Natural killer cell treated with Interleukin-12 subunit alpha and Interleukin-12 subunit beta and Interleukin-15 and Interleukin-18, amount 100 ng/mL, for 72 hours (primary cell): Measurements from ENCODE around the gene GC. TPM values are rescaled to one million over a fixed set of nuclear protein-coding genes. Genes with fewer than 3 reads are reported as not detected.
"Not testable (repeated sequence)": the region's sequence is repeated elsewhere in the genome, so short reads cannot be mapped to it uniquely, and the experiment has no call there.

ENCODE experiments used
- ATAC-seq, 2 donors: fragments of 150-1000 bp; cut with Tn5 transposase in 1 of 2; sonication (Bioruptor Pico), chemical (Tn5 transposase) in 1 of 2; 2 replicates each; pipeline ENCODE4 v1.10.0; 2021
- DNase-seq: peaks from one replicate; pipeline ENCODE4 v3.0.0; 2022; ENCODE audit warnings: low spot score
- H3K27ac Mint-ChIP-seq, 2 donors: 1 replicate in 1 of 2; 2 replicates in 1 of 2; pipeline ENCODE4 v1.8.0; 2022; ENCODE audit warnings: mixed read lengths in 2 of 2, mild to moderate bottlenecking in 1 of 2, moderate library complexity in 1 of 2
- H3K27me3 Mint-ChIP-seq, 2 donors: 1 replicate in 1 of 2; 2 replicates in 1 of 2; pipeline ENCODE4 v1.8.0; 2022; ENCODE audit warnings: mixed read lengths in 2 of 2
- H3K36me3 Mint-ChIP-seq: one replicate; pipeline ENCODE4 v1.8.0; 2022; ENCODE audit warnings: mixed read lengths
- H3K4me1 Mint-ChIP-seq, 2 donors: 1 replicate in 1 of 2; 2 replicates in 1 of 2; pipeline ENCODE4 v1.8.0; 2022; ENCODE audit warnings: low read depth in 2 of 2, mixed read lengths in 2 of 2, mild to moderate bottlenecking in 1 of 2
- H3K4me3 Mint-ChIP-seq: one replicate; pipeline ENCODE4 v1.8.0; 2022; ENCODE audit warnings: mixed read lengths
- H3K9me3 Mint-ChIP-seq: 2 replicates; pipeline ENCODE4 v1.8.0; 2022; ENCODE audit warnings: mixed read lengths
- total RNA-seq, 2 donors: library from RNA; stranded (reverse); gene quantifications; one replicate each; pipeline ENCODE4 v1.2.3, GENCODE V29; 2022

GC gene
- total RNA-seq, 2 donors from 2014 or later: not detected

GRCh38 chr4:71738782-71739181, 45.1 kb downstream of the GC start:
- not testable (repeated sequence) for H3K9me3 Mint-ChIP-seq, H3K36me3 Mint-ChIP-seq

DNA sequence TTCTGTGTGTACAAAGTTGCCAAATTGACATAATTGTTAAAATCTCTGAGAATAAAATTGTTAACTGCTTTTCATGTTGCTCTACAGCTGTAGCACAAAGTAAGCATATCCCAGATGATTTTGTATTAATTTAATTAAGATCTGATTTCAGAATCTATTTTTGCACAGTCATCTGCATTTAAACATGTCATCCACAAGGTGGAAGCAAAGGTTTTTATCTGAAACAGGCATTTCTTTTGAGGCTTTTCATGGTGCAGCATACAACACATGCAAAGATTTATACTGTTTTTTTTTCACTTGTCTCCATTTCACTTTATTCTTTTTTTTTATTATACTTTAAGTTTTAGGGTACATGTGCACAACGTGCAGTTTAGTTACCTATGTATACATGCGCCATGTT, 51.2 kb downstream of the GC start:
- H3K36me3 Mint-ChIP-seq: no peaks in the 10 kb centered on the region
- ATAC-seq: no peak
- DNase-seq: no peak
- H3K9me3 Mint-ChIP-seq: no peaks in the 10 kb centered on the region
- H3K4me1 Mint-ChIP-seq: no peaks in the 10 kb centered on the region
- H3K4me3 Mint-ChIP-seq: no peak overlapping the region
- no peak overlapping the region for H3K27ac Mint-ChIP-seq
- H3K27me3 Mint-ChIP-seq: peaks cover 7% of the 10 kb centered on the region in 2 donors

More at GRCh38 chr4:71738782-71739181, 45.1 kb downstream of the GC start:
- DNase-seq, H3K27ac Mint-ChIP-seq, ATAC-seq, H3K4me3 Mint-ChIP-seq, H3K27me3 Mint-ChIP-seq, H3K4me1 Mint-ChIP-seq: not testable (repeated sequence)

DNA sequence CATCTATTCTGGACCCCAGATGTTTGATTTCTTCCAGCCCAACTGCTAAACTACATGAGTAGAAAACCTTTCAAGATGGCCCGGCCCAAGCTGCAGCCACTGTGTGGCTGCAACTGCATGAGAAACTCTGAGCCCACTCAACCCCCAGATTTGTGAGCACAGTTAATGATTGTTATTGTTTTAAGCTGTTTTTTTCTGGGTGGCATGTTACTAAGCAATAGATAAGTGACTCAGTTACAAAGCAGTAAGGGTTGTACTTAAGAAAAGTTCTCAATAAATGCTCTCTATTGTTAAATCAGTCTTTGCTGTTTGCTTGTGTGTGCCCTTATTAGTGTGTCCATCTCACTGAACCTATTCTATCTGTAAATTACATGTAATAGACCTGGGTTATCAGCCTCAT, 51.8 kb downstream of the GC start:
- ATAC-seq (no peak), DNase-seq (no peak)
- Mint-ChIP-seq H3K4me1 (no peaks in the 10 kb centered on the region), H3K27me3 (peaks cover 7 to 8% of the 10 kb centered on the region in 2 donors), H3K27ac (no peak overlapping the region), H3K9me3 (no peaks in the 10 kb centered on the region), H3K36me3 (no peaks in the 10 kb centered on the region), H3K4me3 (no peak overlapping the region)

- Mint-ChIP-seq H3K9me3 (no peaks in the 10 kb centered on the region), H3K27ac (no peak overlapping the region), H3K27me3 (peaks cover 20 to 28% of the 10 kb centered on the region in 2 donors), H3K36me3 (no peaks in the 10 kb centered on the region), H3K4me3 (no peak overlapping the region), H3K4me1 (no peaks in the 10 kb centered on the region)
- DNase-seq: no peak
- no peak for ATAC-seq
Measured at GRCh38 chr4:71729856-71730255, 54.0 kb downstream of the GC start.

GRCh38 chr4:71713611-71714203, 70.2 kb downstream of the GC start:
- DNase-seq (no peak), ATAC-seq (no peak)
- Mint-ChIP-seq H3K27ac (no peak overlapping the region), H3K36me3 (no peaks in the 10 kb centered on the region), H3K9me3 (no peaks in the 10 kb centered on the region), H3K4me3 (no peak overlapping the region), H3K4me1 (no peaks in the 10 kb centered on the region), H3K27me3 (peaks cover 8 to 20% of the 10 kb centered on the region in 2 donors)

DNA sequence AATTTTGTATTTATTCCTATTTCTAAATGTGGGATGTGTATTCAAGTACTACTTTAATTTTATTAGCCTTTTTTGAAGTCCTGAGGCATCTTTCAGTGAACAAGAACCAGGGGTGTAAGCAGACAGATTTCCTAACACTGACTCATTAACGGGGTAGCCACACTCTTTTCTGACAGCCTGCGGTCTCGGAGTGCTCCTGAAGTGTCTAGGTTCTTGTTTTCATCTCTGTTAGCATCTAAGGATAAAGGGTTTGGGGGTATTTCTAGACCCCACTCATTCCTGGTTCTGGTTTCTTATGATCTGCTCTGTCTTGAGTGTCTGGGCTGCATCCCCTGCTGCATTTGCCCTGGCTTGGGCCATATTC, 71.9 kb downstream of the GC start:
- Mint-ChIP-seq H3K27me3 (peaks cover 3 to 12% of the 10 kb centered on the region in 2 donors), H3K4me1 (no peaks in the 10 kb centered on the region), H3K9me3 (no peaks in the 10 kb centered on the region), H3K27ac (no peak overlapping the region), H3K36me3 (no peaks in the 10 kb centered on the region), H3K4me3 (no peak overlapping the region)
- DNase-seq: no peak
- ATAC-seq: no peak

- Mint-ChIP-seq H3K9me3 (no peaks in the 10 kb centered on the region), H3K36me3 (no peaks in the 10 kb centered on the region), H3K4me1 (no peaks in the 10 kb centered on the region), H3K27ac (no peak overlapping the region), H3K27me3 (peaks cover 0 to 10% of the 10 kb centered on the region in 2 donors), H3K4me3 (no peak overlapping the region)
- ATAC-seq (no peak), DNase-seq (no peak)
Measured at GRCh38 chr4:71711044-71711984, 72.6 kb downstream of the GC start.

DNA sequence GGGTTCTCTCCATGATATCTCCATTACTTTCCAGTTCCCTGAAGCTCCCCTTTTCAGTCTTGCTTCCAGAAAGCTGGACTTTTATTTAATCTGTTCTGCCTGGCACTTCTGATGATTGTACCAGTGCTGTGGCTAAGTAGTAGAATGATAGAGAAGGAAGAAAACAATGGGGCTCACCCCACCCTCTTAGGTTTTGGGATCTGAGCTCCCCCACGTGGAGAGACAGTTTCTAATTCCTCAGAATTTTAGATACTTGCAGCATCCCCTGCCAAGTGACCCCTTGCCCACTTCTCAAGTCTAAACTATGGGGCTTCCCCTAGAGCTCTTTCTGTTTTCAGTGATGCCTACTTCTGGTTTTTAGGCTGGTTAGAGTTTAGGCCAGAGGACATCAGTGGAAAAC, 73.9 kb downstream of the GC start:
- ATAC-seq (no peak), DNase-seq (no peak)
- no peaks in the 10 kb centered on the region for H3K9me3 Mint-ChIP-seq
- H3K4me3 Mint-ChIP-seq: no peak overlapping the region
- no peaks in the 10 kb centered on the region for H3K4me1 Mint-ChIP-seq
- no peaks in the 10 kb centered on the region for H3K36me3 Mint-ChIP-seq
- H3K27me3 Mint-ChIP-seq: peaks cover 0 to 9% of the 10 kb centered on the region in 2 donors
- H3K27ac Mint-ChIP-seq: no peak overlapping the region

DNA sequence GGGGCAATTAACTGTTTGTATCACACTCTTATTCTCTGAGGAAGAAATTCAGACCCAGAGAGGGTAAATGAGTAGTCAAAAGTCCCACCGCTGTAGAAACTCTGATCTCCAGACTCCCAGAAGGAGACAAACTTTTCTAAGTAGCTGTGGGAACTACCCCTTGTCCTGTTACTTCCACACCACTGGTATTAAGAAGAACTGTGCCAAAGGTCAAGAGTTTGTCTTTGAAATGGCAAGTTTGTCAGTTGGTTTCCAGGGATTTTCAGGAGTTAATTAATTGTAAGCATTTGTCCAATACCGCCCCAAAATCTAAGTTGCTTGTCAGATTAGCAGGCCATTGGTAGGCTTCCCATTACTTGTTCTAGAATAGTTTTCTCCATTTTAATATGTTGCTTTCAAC, 85.7 kb downstream of the GC start:
- no peak for ATAC-seq
- DNase-seq: no peak
- no peak overlapping the region for H3K4me3 Mint-ChIP-seq
- H3K9me3 Mint-ChIP-seq: no peaks in the 10 kb centered on the region
- peaks cover 19 to 40% of the 10 kb centered on the region in 2 donors for H3K27me3 Mint-ChIP-seq
- H3K36me3 Mint-ChIP-seq: no peaks in the 10 kb centered on the region
- H3K27ac Mint-ChIP-seq: no peak overlapping the region
- no peaks in the 10 kb centered on the region for H3K4me1 Mint-ChIP-seq

- Mint-ChIP-seq H3K27me3 (peaks cover 20 to 37% of the 10 kb centered on the region in 2 donors), H3K36me3 (no peaks in the 10 kb centered on the region), H3K4me1 (no peaks in the 10 kb centered on the region), H3K4me3 (no peak overlapping the region), H3K9me3 (no peaks in the 10 kb centered on the region), H3K27ac (no peak overlapping the region)
- DNase-seq (no peak), ATAC-seq (no peak)
Measured at GRCh38 chr4:71697031-71697430, 86.8 kb downstream of the GC start.

- no peaks in the 10 kb centered on the region for H3K4me1 Mint-ChIP-seq
- ATAC-seq: no peak
- H3K9me3 Mint-ChIP-seq: no peaks in the 10 kb centered on the region
- H3K27ac Mint-ChIP-seq: no peak overlapping the region
- H3K4me3 Mint-ChIP-seq: no peak overlapping the region
- no peaks in the 10 kb centered on the region for H3K36me3 Mint-ChIP-seq
- H3K27me3 Mint-ChIP-seq: peaks cover 21 to 35% of the 10 kb centered on the region in 2 donors
- no peak for DNase-seq
Measured at GRCh38 chr4:71694961-71695360, 88.9 kb downstream of the GC start.

DNA sequence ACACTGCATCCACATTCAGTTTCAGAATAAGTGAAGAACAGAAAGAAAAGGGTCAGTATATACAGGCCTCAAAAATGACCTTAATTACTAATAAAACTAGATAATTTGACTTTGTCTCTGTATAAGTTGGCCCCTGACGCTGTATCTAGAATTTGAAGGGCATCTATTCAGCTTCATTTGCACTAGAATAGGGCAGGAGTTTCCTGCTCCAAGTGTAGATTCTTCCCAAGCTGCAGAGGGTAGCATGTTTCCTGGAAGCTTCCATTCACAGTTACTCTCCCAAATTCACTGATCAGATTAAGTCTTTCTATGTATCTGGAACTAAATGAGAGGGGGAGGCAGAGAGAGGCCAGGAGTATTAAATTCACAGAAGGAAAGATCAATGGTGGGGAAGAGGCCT, 90.9 kb downstream of the GC start:
- ATAC-seq: no peak
- no peak overlapping the region for H3K27ac Mint-ChIP-seq

DNA sequence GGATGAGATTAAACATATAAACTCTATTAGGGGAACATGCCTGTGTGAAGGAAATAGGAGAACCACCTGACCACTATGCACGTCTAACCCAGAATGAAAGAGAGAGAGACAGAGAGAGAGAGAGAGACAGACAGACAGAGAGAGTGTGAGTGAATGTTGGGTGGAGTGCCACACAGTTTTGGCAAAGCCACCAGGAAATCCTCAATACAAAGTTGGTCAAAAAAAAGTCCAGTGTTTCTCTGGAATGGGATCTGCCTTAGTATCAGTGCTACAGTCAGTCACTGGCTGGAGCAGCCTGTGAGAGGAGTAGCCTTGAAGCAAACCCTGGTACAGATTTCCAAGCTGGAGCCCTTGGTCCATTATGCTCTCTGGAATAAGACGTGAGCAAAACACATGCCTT, 91.7 kb downstream of the GC start:
- H3K4me3 Mint-ChIP-seq: no peak overlapping the region
- no peak for DNase-seq
- no peaks in the 10 kb centered on the region for H3K9me3 Mint-ChIP-seq
- H3K27me3 Mint-ChIP-seq: peaks cover 32 to 54% of the 10 kb centered on the region in 2 donors
- no peak for ATAC-seq
- no peaks in the 10 kb centered on the region for H3K36me3 Mint-ChIP-seq
- H3K27ac Mint-ChIP-seq: no peak overlapping the region
- H3K4me1 Mint-ChIP-seq: no peaks in the 10 kb centered on the region

More for the DNA sequence above, 90.9 kb downstream of the GC start:
- H3K4me1 Mint-ChIP-seq: no peaks in the 10 kb centered on the region
- H3K9me3 Mint-ChIP-seq: no peaks in the 10 kb centered on the region
- H3K4me3 Mint-ChIP-seq: no peak overlapping the region
- H3K27me3 Mint-ChIP-seq: peaks cover 32 to 49% of the 10 kb centered on the region in 2 donors
- DNase-seq: no peak
- no peaks in the 10 kb centered on the region for H3K36me3 Mint-ChIP-seq
